Activated T-cell treated with anti-CD3 and anti-CD28 coated beads, Interleukin-2, amount 50 U/mL, for 72 hours (primary cell): Measurements from ENCODE around the gene CALR3. TPM values are rescaled to one million over a fixed set of nuclear protein-coding genes. Genes with fewer than 3 reads are reported as not detected.
"Not testable (repeated sequence)": the region's sequence is repeated elsewhere in the genome, so short reads cannot be mapped to it uniquely, and the experiment has no call there.

ENCODE experiments used
- ATAC-seq, 2 donors: fragments of 150-1000 bp; cut with Tn5 transposase; replicated peaks in 1 of 2; 2 replicates each; pipeline ENCODE4 v1.10.0; 2021; ENCODE audit warnings: moderate library complexity in 2 of 2, mild to moderate bottlenecking in 1 of 2
- DNase-seq, 2 donors: peaks; one replicate each; pipeline ENCODE4 v3.0.0; 2021 to 2022; ENCODE audit warnings: mixed read lengths in 1 of 2
- H3K27ac Mint-ChIP-seq: one replicate; pipeline ENCODE4 v1.8.0; 2022; ENCODE audit warnings: mild to moderate bottlenecking, moderate library complexity, mixed read lengths
- H3K27me3 Mint-ChIP-seq: one replicate; pipeline ENCODE4 v1.8.0; 2022; ENCODE audit warnings: low read depth, mixed read lengths
- H3K36me3 Mint-ChIP-seq, 2 donors: one replicate each; pipeline ENCODE4 v1.8.0; 2022; ENCODE audit warnings: mixed read lengths in 2 of 2, mild to moderate bottlenecking in 1 of 2; ENCODE audit not compliant: insufficient read depth in 2 of 2
- H3K4me1 Mint-ChIP-seq: one replicate; pipeline ENCODE4 v1.8.0; 2022; ENCODE audit warnings: low read depth, mixed read lengths
- H3K4me3 Mint-ChIP-seq, 2 donors: one replicate each; pipeline ENCODE4 v1.8.0; 2022; ENCODE audit warnings: mild to moderate bottlenecking in 2 of 2, mixed read lengths in 2 of 2, moderate library complexity in 2 of 2
- H3K9me3 Mint-ChIP-seq, 2 donors: one replicate each; pipeline ENCODE4 v1.8.0; 2022; ENCODE audit warnings: mixed read lengths in 2 of 2
- total RNA-seq, 2 donors: library from RNA; stranded (reverse); gene quantifications; one replicate each; pipeline ENCODE4 v1.2.3, GENCODE V29; 2022

Gene CALR3
- not detected for total RNA-seq

GRCh38 chr19:16495982-16496612 is at the start of gene CALR3, which contains the start of gene C19orf44:
Gene CALR3 (minus strand): TSS chr19:16496167. CDS start chr19:16496129, 38 bp downstream.
Gene C19orf44 (plus strand): TSS chr19:16496394. CDS start chr19:16500793, 4,399 bp downstream.
- Mint-ChIP-seq H3K27ac (peak within 1 kb of the TSS; percentile 65), H3K4me1 (peaks cover 32% of the 10 kb centered on the region), H3K4me3 (peak within 1 kb of the TSS; percentile 89 to 92), H3K27me3 (no peaks in the 10 kb centered on the region), H3K9me3 (no peaks in the 10 kb centered on the region), H3K36me3 (no peaks in the 10 kb centered on the region)
- ATAC-seq (peak; percentile 98 to 99), DNase-seq (peak; percentile 97 to 98)

- Mint-ChIP-seq H3K27me3 (no peaks in the 10 kb centered on the region), H3K36me3 (peaks cover 0 to 13% of the 10 kb centered on the region in 2 donors), H3K27ac (peak overlapping the region; percentile 6), H3K4me1 (peaks cover 52% of the 10 kb centered on the region), H3K9me3 (no peaks in the 10 kb centered on the region), H3K4me3 (peak overlapping the region; percentile 23 to 51)
- no peak for ATAC-seq
- no peak for DNase-seq
Measured at GRCh38 chr19:16544473-16545231, 48.7 kb upstream of the CALR3 start.

GRCh38 chr19:16543734-16544133 is 47.8 kb upstream of the CALR3 start:
- not testable (repeated sequence) for DNase-seq, H3K27ac Mint-ChIP-seq, H3K9me3 Mint-ChIP-seq, H3K27me3 Mint-ChIP-seq, ATAC-seq
- Mint-ChIP-seq H3K36me3 (peaks cover 0 to 18% of the 10 kb centered on the region in 2 donors), H3K4me1 (peaks cover 59% of the 10 kb centered on the region), H3K4me3 (peak overlapping the region; percentile 95 to 99)

GRCh38 chr19:16542910-16543472 is 47.0 kb upstream of the CALR3 start:
- H3K4me1 Mint-ChIP-seq = peaks cover 64% of the 10 kb centered on the region
- no peaks in the 10 kb centered on the region for H3K27me3 Mint-ChIP-seq
- peaks cover 2 to 25% of the 10 kb centered on the region in 2 donors for H3K36me3 Mint-ChIP-seq
- H3K27ac Mint-ChIP-seq = peak overlapping the region; percentile 96
- peak overlapping the region; percentile 95 to 99 for H3K4me3 Mint-ChIP-seq
- ATAC-seq (no peak), DNase-seq (no peak)
- H3K9me3 Mint-ChIP-seq = no peaks in the 10 kb centered on the region

- Mint-ChIP-seq H3K4me1 (peaks cover 59% of the 10 kb centered on the region), H3K27ac (peak within 1 kb of the TSS; percentile 96), H3K4me3 (peak within 1 kb of the TSS; percentile 95 to 99), H3K9me3 (no peaks in the 10 kb centered on the region), H3K36me3 (peaks cover 2 to 28% of the 10 kb centered on the region in 2 donors), H3K27me3 (no peaks in the 10 kb centered on the region)
- peak; percentile 95 for DNase-seq
- ATAC-seq = peak; percentile 85 to 87
Measured at GRCh38 chr19:16542045-16542909, 46.3 kb upstream of the CALR3 start, which contains the start of gene CHERP. Gene CHERP (minus strand): TSS chr19:16542437. CDS start chr19:16542378, 59 bp downstream.

- peaks cover 59% of the 10 kb centered on the region for H3K4me1 Mint-ChIP-seq
- peak overlapping the region; percentile 83 for H3K27ac Mint-ChIP-seq
- H3K36me3 Mint-ChIP-seq = peaks cover 2 to 28% of the 10 kb centered on the region in 2 donors
- no peaks in the 10 kb centered on the region for H3K9me3 Mint-ChIP-seq
- H3K4me3 Mint-ChIP-seq = peak overlapping the region; percentile 95 to 99
- peak in 1 of 2 donors; percentile 1 for ATAC-seq
- H3K27me3 Mint-ChIP-seq = no peaks in the 10 kb centered on the region
- DNase-seq = peak in 1 of 2 donors; percentile 23
Measured at GRCh38 chr19:16541526-16542044, 45.6 kb upstream of the CALR3 start.

- Mint-ChIP-seq H3K9me3 (no peaks in the 10 kb centered on the region), H3K4me3 (peak overlapping the region; percentile 95 to 99), H3K36me3 (peaks cover 2 to 29% of the 10 kb centered on the region in 2 donors), H3K27ac (peak overlapping the region; percentile 83), H3K4me1 (peaks cover 59% of the 10 kb centered on the region), H3K27me3 (no peaks in the 10 kb centered on the region)
- ATAC-seq = no peak
- DNase-seq = no peak
Measured at GRCh38 chr19:16540948-16541347, 45.0 kb upstream of the CALR3 start.

- ATAC-seq (no peak), DNase-seq (no peak)
- H3K27ac Mint-ChIP-seq = no peak overlapping the region
- H3K36me3 Mint-ChIP-seq = peaks cover 2 to 37% of the 10 kb centered on the region in 2 donors
- no peaks in the 10 kb centered on the region for H3K27me3 Mint-ChIP-seq
- H3K9me3 Mint-ChIP-seq = no peaks in the 10 kb centered on the region
- no peak overlapping the region for H3K4me3 Mint-ChIP-seq
- H3K4me1 Mint-ChIP-seq = peaks cover 39% of the 10 kb centered on the region
Measured at GRCh38 chr19:16537111-16537510, 41.1 kb upstream of the CALR3 start.

- H3K27ac Mint-ChIP-seq = no peak overlapping the region
- H3K4me3 Mint-ChIP-seq = no peak overlapping the region
- H3K36me3 Mint-ChIP-seq = peaks cover 2 to 42% of the 10 kb centered on the region in 2 donors
- peaks cover 33% of the 10 kb centered on the region for H3K4me1 Mint-ChIP-seq
- H3K9me3 Mint-ChIP-seq = no peaks in the 10 kb centered on the region
- DNase-seq (no peak), ATAC-seq (no peak)
- H3K27me3 Mint-ChIP-seq = no peaks in the 10 kb centered on the region
Measured at GRCh38 chr19:16536130-16536529, 40.2 kb upstream of the CALR3 start.

GRCh38 chr19:16535381-16535780 is 39.4 kb upstream of the CALR3 start:
- ATAC-seq (no peak), DNase-seq (no peak)
- Mint-ChIP-seq H3K27me3 (no peaks in the 10 kb centered on the region), H3K4me1 (peaks cover 25% of the 10 kb centered on the region), H3K27ac (no peak overlapping the region), H3K9me3 (no peaks in the 10 kb centered on the region), H3K4me3 (no peak overlapping the region), H3K36me3 (peaks cover 2 to 37% of the 10 kb centered on the region in 2 donors)

- Mint-ChIP-seq H3K27ac (no peak overlapping the region), H3K9me3 (no peaks in the 10 kb centered on the region), H3K4me1 (no peaks in the 10 kb centered on the region), H3K36me3 (peaks cover 0 to 31% of the 10 kb centered on the region in 2 donors), H3K27me3 (no peaks in the 10 kb centered on the region), H3K4me3 (no peak overlapping the region)
- ATAC-seq (no peak), DNase-seq (no peak)
Measured at GRCh38 chr19:16532440-16533234, 36.7 kb upstream of the CALR3 start.

- Mint-ChIP-seq H3K27me3 (no peaks in the 10 kb centered on the region), H3K4me3 (no peak overlapping the region), H3K27ac (no peak overlapping the region), H3K4me1 (no peaks in the 10 kb centered on the region), H3K36me3 (peaks cover 0 to 33% of the 10 kb centered on the region in 2 donors), H3K9me3 (no peaks in the 10 kb centered on the region)
- DNase-seq (no peak), ATAC-seq (no peak)
Measured at GRCh38 chr19:16531380-16531669, 35.4 kb upstream of the CALR3 start.
